NK-92 (cell line): ENCODE measurements around the gene LITAF.
"Not testable (repeated sequence)": the region's sequence is repeated elsewhere in the genome, so short reads cannot be mapped to it uniquely, and the experiment has no call there.

Experiments used
- DNase-seq: peaks from one replicate; lab custom pipeline; 2025; ENCODE audit not compliant: unreplicated experiment; lab: John Stamatoyannopoulos, UW

LITAF gene

DNA sequence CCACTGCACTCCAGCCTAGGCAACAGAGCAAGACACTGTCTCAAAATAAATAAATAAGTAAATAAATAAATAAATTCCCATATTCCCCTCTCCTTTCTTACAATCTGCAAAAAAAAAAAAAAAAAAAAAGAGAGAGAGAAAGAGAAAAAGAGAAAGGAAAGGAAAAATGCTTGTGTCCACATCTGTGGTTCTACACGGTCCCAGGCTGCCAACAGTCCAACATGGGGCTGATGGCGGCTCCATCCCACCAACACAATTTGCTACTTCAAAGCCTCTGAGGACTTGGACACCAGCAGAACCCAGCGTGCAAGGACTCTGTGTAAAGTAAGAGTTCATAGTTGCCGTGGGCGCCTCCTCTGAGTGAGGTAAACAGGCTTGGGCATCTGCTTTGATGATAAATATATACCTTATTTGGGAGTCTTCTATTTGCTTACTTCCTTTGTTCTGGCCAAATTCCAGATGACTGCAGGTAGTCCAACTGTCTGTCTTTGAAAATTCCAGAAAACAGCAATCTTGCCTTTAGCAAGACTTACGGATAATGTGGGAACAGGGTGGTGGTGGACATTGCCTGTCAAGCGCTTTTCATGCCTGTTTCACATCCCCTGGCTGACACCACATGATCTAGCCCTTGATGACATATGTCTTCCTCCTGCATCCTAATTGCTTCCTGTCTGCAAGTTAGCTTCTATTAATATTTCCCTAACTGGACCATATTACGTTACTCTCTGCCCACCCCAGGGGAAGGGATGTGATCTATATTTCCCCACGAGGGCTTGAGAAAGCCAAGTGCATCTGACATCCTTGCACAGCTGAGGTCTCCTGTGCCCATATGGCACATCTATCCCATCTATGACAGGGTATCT is 10.1 kb downstream of the LITAF start:
- no peak for DNase-seq

DNA sequence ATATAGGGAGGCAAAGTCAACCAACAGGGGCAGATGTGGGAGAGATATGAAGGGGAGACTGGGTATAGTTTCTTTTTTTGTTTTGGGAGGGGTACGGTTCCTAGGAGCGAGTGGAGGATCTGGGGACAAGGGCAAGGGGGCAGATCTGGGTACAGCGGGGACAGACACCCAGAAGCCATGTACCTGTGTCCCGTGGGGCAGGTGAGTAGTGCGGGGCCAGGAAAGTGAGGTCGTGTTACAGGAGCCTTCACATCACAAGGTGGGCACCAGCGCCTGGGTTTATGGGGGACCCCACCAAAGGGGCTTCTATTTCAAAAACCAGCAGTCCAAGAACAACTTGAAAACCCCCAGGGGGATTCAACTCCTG is 11.5 kb downstream of the LITAF start:
- no peak for DNase-seq

DNA sequence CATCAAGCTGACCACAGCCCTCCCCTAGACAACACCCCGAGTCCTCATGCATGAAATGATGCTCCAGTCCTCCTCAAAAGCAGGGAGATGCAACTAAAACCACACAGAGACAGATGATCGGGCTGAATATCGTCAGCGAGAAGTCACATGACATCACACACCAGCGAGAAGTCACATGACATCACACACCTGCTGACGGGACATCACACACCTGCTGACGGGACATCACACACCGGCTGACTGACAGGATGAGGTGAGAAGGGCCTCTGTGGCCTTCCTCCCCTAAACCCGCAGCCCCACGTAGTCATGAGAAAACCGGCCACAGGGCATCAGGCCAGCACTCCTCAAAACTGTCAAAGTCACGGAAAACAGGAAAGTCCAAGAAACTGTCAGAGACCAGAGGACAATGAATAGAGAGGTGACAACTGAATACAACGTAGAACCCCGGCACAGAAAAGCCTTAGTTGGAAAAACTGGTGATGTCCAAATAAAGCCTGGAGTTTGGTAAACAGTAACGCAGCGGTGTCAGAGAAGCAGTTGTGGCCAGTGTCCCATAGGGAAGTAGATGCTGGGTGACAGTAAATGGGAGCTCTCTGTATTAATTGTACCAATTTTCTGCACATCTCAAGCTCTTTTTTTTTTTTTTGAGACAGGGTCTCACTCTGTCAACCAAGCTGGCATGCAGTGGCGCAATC is 14.3 kb downstream of the LITAF start:
- no peak for DNase-seq

DNA sequence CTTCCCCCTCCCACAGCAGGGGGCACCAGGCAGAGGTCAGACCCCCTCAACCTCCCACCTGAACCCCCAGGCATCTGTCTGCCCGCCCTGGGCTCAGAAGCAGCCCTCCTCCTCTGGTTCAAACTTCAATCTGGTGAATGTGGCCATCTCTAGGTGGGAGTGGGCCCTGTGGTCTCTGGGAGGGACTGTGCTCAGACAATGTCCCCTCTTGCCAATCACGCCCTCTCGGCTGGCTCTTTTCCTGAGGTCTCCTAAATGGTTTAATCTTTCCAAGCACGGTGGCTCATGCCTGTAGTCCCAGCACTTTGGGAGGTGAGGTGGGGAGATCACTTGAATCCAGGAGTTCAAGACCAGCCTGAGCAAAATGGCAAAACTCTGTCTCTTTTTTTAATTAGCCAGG is 15.2 kb downstream of the LITAF start:
- no peak for DNase-seq

- no peak for DNase-seq
Observed at GRCh38 chr16:11570806-11571205, 15.9 kb downstream of the LITAF start.

GRCh38 chr16:11570258-11570657 is 16.5 kb downstream of the LITAF start:
- DNase-seq, result no peak

GRCh38 chr16:11566398-11566797 is 20.3 kb downstream of the LITAF start:
- no peak for DNase-seq

- no peak for DNase-seq
Observed at GRCh38 chr16:11565665-11566064, 21.1 kb downstream of the LITAF start.

GRCh38 chr16:11564046-11564926 is 22.4 kb downstream of the LITAF start:
- DNase-seq, result no peak

DNA sequence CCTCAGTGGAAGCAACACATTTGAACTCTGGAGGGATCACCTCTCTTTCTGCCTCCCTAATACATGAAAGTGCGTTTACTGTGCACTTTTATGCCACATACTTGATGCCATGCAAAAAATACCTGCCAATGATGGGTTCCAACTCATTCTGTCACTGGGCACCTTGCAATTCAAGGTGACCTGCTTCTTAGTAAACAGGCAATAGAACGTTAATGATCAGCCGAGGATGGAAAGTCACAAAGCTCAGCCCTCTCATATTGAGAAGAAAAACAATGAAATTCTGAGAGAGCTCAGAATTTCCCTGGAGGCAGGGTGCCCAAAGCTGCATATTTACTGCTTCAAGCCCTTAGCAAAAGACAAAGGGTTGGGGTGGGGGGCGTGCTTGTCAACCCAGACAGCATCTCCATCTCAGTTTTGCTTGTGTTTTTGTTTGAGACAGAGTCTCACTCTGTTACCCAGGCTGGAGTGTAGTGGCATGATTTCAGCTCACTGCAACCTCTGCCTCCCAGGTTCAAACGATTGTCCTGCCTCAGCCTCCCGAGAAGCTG is 23.2 kb downstream of the LITAF start:
- DNase-seq, result no peak

DNA sequence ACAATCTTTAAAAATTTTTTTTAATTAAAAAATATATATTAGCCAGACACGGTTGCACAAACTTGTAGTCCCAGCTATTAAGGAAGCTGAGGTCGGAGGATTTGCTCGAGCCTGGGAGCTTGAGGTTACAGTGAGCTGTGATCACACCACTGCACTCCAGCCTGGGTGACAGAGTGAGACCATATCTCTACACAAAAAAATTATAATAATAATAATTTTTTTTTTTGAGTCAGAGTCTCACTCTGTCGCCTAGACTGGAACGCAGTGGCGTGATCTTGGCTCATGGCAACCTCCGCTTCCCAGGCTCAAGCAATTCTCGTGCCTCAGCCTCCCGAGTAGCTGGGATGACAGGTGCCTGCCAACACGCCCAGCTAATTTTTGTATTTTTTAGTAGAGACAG is 23.8 kb downstream of the LITAF start:
- DNase-seq, result no peak

- no peak for DNase-seq
Observed at GRCh38 chr16:11562411-11562810, 24.3 kb downstream of the LITAF start.

DNA sequence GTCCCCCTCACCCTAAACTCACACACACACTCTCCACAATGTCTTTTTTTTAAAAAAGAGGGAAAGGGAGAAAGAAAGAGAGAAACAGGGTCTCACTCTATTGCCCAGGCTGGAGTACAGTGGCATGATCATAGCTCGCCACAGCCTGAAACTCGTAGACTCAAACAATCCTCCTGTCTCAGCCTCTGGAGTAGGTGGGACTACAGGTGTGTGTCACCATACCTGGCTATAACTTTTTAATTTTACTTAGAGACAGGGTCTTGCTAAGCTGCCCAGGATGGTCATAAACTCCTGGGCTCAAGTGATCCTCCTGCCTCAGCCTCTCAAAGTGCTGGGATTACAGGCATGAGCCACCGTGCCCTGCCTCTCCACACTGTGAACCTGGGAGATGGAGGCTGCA is 24.9 kb downstream of the LITAF start:
- no peak for DNase-seq

GRCh38 chr16:11561454-11561805 is 25.3 kb downstream of the LITAF start:
- no peak for DNase-seq

- DNase-seq, result no peak
Observed at GRCh38 chr16:11560701-11561453, 25.8 kb downstream of the LITAF start.

- not testable (repeated sequence) for DNase-seq
Observed at GRCh38 chr16:11558308-11558823, 28.4 kb downstream of the LITAF start.

DNA sequence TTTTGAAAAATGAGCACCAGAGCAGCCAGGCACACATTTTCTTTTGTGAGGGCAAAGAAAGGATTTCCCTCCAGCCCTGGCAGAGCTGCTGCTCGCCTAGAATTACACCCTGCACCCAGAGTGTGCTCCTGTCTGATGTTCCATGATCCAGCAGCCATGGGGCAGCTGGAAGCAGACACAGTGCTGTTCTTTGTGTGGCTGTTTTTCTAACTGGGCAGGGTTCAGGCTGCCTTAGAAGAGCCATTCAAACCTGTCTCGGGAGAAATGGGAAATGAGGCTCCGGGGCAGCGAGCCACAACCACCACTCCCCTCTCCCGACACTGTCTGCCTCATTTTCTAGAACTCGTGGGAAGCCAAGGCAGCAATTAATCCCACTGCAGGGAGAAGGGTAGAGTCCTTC is 28.9 kb downstream of the LITAF start:
- DNase-seq, result no peak

DNA sequence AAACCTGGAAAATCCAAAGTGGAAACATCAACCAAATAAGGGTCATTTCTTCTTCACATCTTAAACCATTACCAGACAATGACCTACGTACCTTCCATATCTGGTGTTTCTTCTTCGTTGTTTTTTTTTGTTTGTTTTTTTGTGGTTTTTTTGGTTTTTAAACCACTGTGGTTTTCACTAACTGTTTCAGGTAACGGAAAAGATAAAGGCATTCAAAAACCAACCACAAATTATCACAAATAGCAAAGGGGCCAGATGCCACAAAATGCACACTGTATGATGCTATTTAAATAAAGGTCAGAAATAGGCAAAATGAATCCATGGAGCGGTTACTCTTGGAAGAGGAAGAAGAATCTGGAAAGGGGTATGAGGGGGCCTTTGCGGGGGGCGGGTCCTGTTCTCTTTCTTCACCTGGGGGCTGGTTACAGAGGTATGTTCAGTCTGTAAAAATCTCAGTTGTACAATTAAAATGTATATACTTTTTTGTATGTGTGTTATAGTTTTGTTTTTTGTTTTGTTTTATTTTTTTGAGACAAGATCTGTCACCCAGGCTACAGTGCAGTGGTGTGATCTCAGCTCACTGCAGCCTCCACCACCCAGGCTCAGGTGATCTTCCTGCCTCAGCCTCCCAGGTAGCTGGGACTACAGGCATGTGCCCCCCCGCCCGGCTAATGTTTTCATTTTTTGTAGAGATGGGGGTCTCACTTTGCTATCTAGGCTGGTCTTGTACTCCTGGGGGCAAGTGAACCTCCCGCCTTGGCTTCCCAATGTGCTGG is 29.6 kb downstream of the LITAF start:
- DNase-seq, result no peak

GRCh38 chr16:11556214-11556819 is 30.4 kb downstream of the LITAF start:
- no peak for DNase-seq
